ENCODE data around the gene FAM89B. TPM values are rescaled to one million over a fixed set of nuclear protein-coding genes. Genes with fewer than 3 reads are reported as not detected.
A peak's percentile ranks its signal among the peaks of the same experiment; 100 is the strongest.

Gene FAM89B
- total RNA-seq, 1 donor, result 31.5 TPM

DNA sequence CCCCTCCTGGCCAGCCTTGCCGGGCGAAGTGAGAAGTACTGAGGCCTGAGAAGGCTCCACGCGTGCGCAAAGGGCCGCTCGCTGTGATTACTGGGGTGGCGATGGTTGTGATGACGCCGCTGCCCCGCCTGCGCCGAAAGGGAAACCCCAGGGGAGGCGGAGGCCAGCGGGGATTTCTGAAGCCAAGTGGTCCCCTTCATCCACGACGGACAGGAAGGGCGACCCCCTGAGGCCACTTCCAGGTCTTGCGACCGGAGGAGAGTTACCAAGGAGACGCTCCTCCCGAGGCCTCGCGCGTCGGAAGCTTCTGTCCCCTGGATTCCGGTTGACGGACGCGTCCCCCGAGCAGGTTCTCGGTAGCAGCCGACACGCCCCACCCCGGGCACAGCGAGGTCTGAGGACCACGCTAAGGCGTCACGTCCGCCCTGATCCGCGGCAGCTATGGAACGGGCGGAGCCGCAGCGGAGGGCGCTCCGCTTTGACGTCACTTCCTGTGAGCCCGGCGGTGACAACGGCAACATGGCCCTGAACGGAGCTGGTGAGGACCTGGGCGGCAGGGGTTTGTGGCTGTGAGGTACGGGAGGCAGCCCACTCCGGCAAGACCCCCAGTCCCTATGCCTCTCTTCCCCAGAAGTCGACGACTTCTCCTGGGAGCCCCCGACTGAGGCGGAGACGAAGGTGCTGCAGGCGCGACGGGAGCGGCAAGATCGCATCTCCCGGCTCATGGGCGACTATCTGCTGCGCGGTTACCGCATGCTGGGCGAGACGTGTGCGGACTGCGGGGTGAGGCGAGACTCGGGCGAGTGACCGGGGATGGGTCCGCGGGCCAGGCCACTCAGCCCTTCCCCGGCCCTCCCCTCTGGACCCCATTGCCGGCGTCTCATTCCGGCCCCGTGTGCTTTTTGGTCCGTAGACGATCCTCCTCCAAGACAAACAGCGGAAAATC, 2.1 kb upstream of the FAM89B start, which contains the start of gene ZNRD2:
Gene ZNRD2 (plus strand): TSS at position 505 of the 946 bp plus-strand sequence. CDS start 15 bp downstream, at position 520.
- peak within 1 kb of the TSS; percentile 98 for H3K4me3 ChIP-seq (ENCODE audit: insufficient read depth, low read length)
- peaks cover 54% of the 10 kb centered on the region for H3K4me1 ChIP-seq (ENCODE audit: insufficient read depth, low read length)
- no peaks in the 10 kb centered on the region for H3K27me3 ChIP-seq (ENCODE audit: insufficient read depth, low read length)
- H3K27ac ChIP-seq (ENCODE audit: low read depth, low read length), result peak within 1 kb of the TSS; percentile 95
- H4K20me1 ChIP-seq (ENCODE audit: insufficient read depth, low read length), result peaks cover 17% of the 10 kb centered on the region
- peak; percentile 100 for DNase-seq (ENCODE audit: insufficient read length, low spot score, missing footprints)
- peaks cover 11% of the 10 kb centered on the region for H3K36me3 ChIP-seq (ENCODE audit: insufficient read depth, low read length)
- peak within 1 kb of the TSS; percentile 100 for H3K4me2 ChIP-seq (ENCODE audit: insufficient read depth, low read length)
- TF ChIP-seq, protein P1, sequence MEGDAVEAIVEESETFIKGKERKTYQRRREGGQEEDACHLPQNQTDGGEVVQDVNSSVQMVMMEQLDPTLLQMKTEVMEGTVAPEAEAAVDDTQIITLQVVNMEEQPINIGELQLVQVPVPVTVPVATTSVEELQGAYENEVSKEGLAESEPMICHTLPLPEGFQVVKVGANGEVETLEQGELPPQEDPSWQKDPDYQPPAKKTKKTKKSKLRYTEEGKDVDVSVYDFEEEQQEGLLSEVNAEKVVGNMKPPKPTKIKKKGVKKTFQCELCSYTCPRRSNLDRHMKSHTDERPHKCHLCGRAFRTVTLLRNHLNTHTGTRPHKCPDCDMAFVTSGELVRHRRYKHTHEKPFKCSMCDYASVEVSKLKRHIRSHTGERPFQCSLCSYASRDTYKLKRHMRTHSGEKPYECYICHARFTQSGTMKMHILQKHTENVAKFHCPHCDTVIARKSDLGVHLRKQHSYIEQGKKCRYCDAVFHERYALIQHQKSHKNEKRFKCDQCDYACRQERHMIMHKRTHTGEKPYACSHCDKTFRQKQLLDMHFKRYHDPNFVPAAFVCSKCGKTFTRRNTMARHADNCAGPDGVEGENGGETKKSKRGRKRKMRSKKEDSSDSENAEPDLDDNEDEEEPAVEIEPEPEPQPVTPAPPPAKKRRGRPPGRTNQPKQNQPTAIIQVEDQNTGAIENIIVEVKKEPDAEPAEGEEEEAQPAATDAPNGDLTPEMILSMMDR (IDR thresholded peaks at IDR 0.05; ENCODE audit: extremely low read depth, low read depth, low read length), result peak; percentile 69
- H3K79me2 ChIP-seq (ENCODE audit: insufficient read depth, low read length), result peaks cover 56% of the 10 kb centered on the region
- H2AFZ ChIP-seq (ENCODE audit: low read length), result peak within 1 kb of the TSS; percentile 97
- no peaks in the 10 kb centered on the region for H3K9me3 ChIP-seq (ENCODE audit: low read depth, low read length)

DNA sequence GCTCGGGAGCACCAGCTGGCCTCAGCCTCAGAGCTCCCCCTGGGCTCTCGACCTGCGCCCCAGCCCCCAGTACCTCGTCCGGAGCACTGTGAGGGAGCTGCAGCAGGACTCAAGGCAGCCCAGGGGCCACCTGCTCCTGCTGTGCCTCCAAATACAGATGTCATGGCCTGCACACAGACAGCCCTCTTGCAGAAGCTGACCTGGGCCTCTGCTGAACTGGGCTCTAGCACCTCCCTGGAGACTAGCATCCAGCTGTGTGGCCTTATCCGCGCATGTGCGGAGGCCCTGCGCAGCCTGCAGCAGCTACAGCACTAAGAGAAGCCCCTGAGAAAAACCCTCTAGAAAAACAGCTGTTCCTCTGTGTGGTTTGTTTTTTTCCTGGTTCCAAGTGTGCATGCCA, 918 bp upstream of the FAM89B start:
- peak overlapping the region; percentile 95 for H3K27ac ChIP-seq (ENCODE audit: low read depth, low read length)
- H3K79me2 ChIP-seq (ENCODE audit: insufficient read depth, low read length), result peaks cover 65% of the 10 kb centered on the region
- H2AFZ ChIP-seq (ENCODE audit: low read length), result no peak overlapping the region

DNA sequence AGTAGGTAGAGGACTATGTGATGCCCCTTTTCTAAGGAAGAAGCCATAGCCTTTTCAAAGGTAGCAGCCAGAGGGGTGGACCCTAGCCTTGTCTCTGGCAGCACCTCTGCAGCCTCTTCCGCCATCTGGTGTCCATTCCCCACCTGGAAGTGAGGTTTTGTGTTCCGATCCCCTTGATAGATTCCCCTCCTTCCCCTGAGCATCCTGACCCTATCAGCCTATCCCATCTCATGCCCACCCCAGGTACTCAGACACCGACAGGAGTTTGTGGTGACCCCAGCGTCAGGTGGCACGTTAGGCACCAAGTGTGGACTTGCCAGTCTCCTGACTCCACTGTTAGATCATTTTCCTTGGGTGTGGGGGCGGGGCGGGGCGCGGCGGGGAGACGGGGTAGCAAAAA, 398 bp upstream of the FAM89B start:
- peaks cover 54% of the 10 kb centered on the region for H3K4me1 ChIP-seq (ENCODE audit: insufficient read depth, low read length)
- peaks cover 17% of the 10 kb centered on the region for H4K20me1 ChIP-seq (ENCODE audit: insufficient read depth, low read length)
- H3K36me3 ChIP-seq (ENCODE audit: insufficient read depth, low read length), result peaks cover 11% of the 10 kb centered on the region
- TF ChIP-seq, protein P1 (IDR thresholded peaks at IDR 0.05; ENCODE audit: extremely low read depth, low read depth, low read length), result peak; percentile 46
- H3K79me2 ChIP-seq (ENCODE audit: insufficient read depth, low read length), result peaks cover 65% of the 10 kb centered on the region
- H3K4me2 ChIP-seq (ENCODE audit: insufficient read depth, low read length), result peak overlapping the region; percentile 100
- H2AFZ ChIP-seq (ENCODE audit: low read length), result no peak overlapping the region
- H3K27me3 ChIP-seq (ENCODE audit: insufficient read depth, low read length), result no peaks in the 10 kb centered on the region
- DNase-seq (ENCODE audit: insufficient read length, low spot score, missing footprints), result peak; percentile 92
- no peaks in the 10 kb centered on the region for H3K9me3 ChIP-seq (ENCODE audit: low read depth, low read length)
- peak overlapping the region; percentile 98 for H3K4me3 ChIP-seq (ENCODE audit: insufficient read depth, low read length)
- H3K27ac ChIP-seq (ENCODE audit: low read depth, low read length), result no peak overlapping the region

More for the DNA sequence above, 918 bp upstream of the FAM89B start:
- Histone ChIP-seq H3K36me3 (ENCODE audit: insufficient read depth, low read length) (peaks cover 11% of the 10 kb centered on the region), H3K9me3 (ENCODE audit: low read depth, low read length) (no peaks in the 10 kb centered on the region), H3K4me1 (ENCODE audit: insufficient read depth, low read length) (peaks cover 49% of the 10 kb centered on the region), H3K27me3 (ENCODE audit: insufficient read depth, low read length) (no peaks in the 10 kb centered on the region), H4K20me1 (ENCODE audit: insufficient read depth, low read length) (peaks cover 17% of the 10 kb centered on the region), H3K4me3 (ENCODE audit: insufficient read depth, low read length) (peak overlapping the region; percentile 98), H3K4me2 (ENCODE audit: insufficient read depth, low read length) (peak overlapping the region; percentile 100)
- TF ChIP-seq, protein P1 (IDR thresholded peaks at IDR 0.05; ENCODE audit: extremely low read depth, low read depth, low read length), result no peak
- no peak for DNase-seq (ENCODE audit: insufficient read length, low spot score, missing footprints)
